GM06990 (cell line): ENCODE measurements around the gene C12orf50.
"Not testable (repeated sequence)": the region's sequence is repeated elsewhere in the genome, so short reads cannot be mapped to it uniquely, and the experiment has no call there.

Experiments
- DNase-seq: peaks from one replicate; pipeline ENCODE4 v3.0.0-alpha.2; 2011; ENCODE audit not compliant: insufficient read length; ENCODE audit errors: extremely low read depth
- H3K27me3 ChIP-seq: replicated peaks from 2 replicates; pipeline ENCODE4 v1.6.0; 2011; ENCODE audit warnings: low read length; ENCODE audit not compliant: control insufficient read depth, insufficient read depth
- H3K36me3 ChIP-seq: 2 replicates; pipeline ENCODE4 v1.5.1; 2011; ENCODE audit warnings: low read length; ENCODE audit not compliant: control insufficient read depth, insufficient read depth
- H3K4me3 ChIP-seq: replicated peaks from 2 replicates; pipeline ENCODE4 v1.5.1; 2011; ENCODE audit warnings: low read depth, mild to moderate bottlenecking, control low read depth, low read length
- TF ChIP-seq, protein P1 (sequence below): IDR thresholded peaks from 2 replicates; pipeline ENCODE4 v1.5.1; 2011; ENCODE audit warnings: low read length, control low read depth, mild to moderate bottlenecking, inconsistent platforms; ENCODE audit not compliant: insufficient read depth, poor library complexity, severe bottlenecking

The C12orf50 gene

DNA sequence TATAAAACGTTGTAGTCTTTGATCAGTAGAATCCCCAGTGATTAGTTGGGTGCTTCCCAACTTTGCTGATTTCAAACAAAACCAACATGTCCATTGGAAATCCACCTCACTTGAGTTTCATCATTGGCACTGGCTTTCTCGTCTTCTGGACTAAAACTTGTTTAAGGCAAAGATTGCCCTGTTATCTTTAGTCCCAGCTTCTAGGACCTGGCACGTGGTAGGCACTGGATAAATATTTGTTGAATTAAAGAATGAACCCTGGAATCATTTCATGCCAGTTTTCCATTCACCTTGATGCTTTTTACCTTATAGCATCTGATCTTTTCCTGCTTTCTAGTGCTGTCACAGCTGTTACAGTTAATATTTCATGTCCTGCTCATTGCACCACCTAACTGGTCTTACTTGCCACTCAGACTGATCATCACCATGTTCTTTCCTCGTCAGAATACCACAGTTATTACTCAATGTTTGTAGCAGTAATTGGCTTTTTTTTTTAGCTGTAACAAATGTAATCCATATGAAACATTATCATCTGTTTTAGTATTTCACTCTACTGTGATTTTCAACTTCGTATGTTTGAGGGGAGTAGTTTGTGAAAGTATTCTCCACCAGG is 7.3 kb upstream of the C12orf50 start:
- TF ChIP-seq, protein P1, sequence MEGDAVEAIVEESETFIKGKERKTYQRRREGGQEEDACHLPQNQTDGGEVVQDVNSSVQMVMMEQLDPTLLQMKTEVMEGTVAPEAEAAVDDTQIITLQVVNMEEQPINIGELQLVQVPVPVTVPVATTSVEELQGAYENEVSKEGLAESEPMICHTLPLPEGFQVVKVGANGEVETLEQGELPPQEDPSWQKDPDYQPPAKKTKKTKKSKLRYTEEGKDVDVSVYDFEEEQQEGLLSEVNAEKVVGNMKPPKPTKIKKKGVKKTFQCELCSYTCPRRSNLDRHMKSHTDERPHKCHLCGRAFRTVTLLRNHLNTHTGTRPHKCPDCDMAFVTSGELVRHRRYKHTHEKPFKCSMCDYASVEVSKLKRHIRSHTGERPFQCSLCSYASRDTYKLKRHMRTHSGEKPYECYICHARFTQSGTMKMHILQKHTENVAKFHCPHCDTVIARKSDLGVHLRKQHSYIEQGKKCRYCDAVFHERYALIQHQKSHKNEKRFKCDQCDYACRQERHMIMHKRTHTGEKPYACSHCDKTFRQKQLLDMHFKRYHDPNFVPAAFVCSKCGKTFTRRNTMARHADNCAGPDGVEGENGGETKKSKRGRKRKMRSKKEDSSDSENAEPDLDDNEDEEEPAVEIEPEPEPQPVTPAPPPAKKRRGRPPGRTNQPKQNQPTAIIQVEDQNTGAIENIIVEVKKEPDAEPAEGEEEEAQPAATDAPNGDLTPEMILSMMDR: no peak
- no peak for DNase-seq
- peak overlapping the region; percentile 91 for H3K4me3 ChIP-seq
- no peaks in the 10 kb centered on the region for H3K27me3 ChIP-seq
- no peaks in the 10 kb centered on the region for H3K36me3 ChIP-seq

DNA sequence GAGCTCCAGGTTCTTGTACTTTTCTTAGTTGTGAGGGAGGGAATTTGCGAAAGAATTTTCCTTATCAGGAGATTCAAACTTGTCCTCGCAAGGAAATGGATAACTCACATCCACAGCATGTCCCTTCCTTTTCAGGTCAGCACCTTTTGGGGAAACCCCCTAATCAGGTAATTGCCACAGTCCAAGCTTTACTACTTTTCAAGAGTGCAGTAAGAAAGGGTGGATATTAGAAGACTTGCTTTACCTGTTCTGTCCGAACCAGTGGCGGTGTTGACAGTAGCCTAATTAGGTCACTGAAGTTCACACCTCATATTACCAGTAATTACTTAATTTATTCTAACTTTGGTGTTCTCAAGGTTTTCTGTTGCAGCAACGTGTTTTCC is 6.7 kb upstream of the C12orf50 start:
- Histone ChIP-seq H3K4me3 (peak overlapping the region; percentile 91), H3K27me3 (no peaks in the 10 kb centered on the region), H3K36me3 (no peaks in the 10 kb centered on the region)
- TF ChIP-seq, protein P1: no peak
- no peak for DNase-seq

GRCh38 chr12:88035271-88035906 is 6.2 kb upstream of the C12orf50 start:
- no peaks in the 10 kb centered on the region for H3K36me3 ChIP-seq
- peak; percentile 89 for DNase-seq
- H3K4me3 ChIP-seq: peak overlapping the region; percentile 91
- H3K27me3 ChIP-seq: no peaks in the 10 kb centered on the region
- TF ChIP-seq, protein P1: no peak

GRCh38 chr12:88031161-88031560 is 2.0 kb upstream of the C12orf50 start:
- H3K27me3 ChIP-seq, H3K36me3 ChIP-seq, H3K4me3 ChIP-seq, DNase-seq: not testable (repeated sequence)

- TF ChIP-seq, protein P1: no peak
- DNase-seq: no peak
- Histone ChIP-seq H3K4me3 (no peak overlapping the region), H3K27me3 (no peaks in the 10 kb centered on the region), H3K36me3 (no peaks in the 10 kb centered on the region)
Measured at GRCh38 chr12:88026196-88026595, 3.0 kb downstream of the C12orf50 start.

- H3K4me3 ChIP-seq: no peak overlapping the region
- H3K27me3 ChIP-seq: no peaks in the 10 kb centered on the region
- TF ChIP-seq, protein P1: no peak
- H3K36me3 ChIP-seq: no peaks in the 10 kb centered on the region
- DNase-seq: no peak
Measured at GRCh38 chr12:88017964-88018363, 11.2 kb downstream of the C12orf50 start.
